Liver (tissue), 3 donors: ENCODE data around the gene METRN.

Source experiments
- ATF3 ChIP-seq: IDR thresholded peaks from 2 replicates; pipeline ENCODE4 v1.6.1; 2016; ENCODE audit warnings: antibody characterized with exemption
- CTCF ChIP-seq: fragments of 150-350 bp; IDR thresholded peaks from 2 replicates; pipeline ENCODE4 v1.5.1; 2017; ENCODE audit warnings: improper control_type of control experiment, low read depth, low read length; ENCODE audit not compliant: missing input control
- HNF4A ChIP-seq, 2 donors: conservative IDR thresholded peaks; 2 replicates each; pipeline ENCODE4 v1.6.1; 2016; ENCODE audit warnings: antibody characterized with exemption in 2 of 2, mild to moderate bottlenecking in 2 of 2
- MAX ChIP-seq: IDR thresholded peaks from 2 replicates; pipeline ENCODE4 v1.6.1; 2016; ENCODE audit warnings: antibody characterized with exemption
- RAD21 ChIP-seq, 2 donors: IDR thresholded peaks; 2 replicates each; pipeline ENCODE4 v1.6.1; 2016; ENCODE audit warnings: antibody characterized with exemption in 2 of 2, mild to moderate bottlenecking in 2 of 2
- TAF1 ChIP-seq: conservative IDR thresholded peaks from 2 replicates; pipeline ENCODE4 v1.6.1; 2016; ENCODE audit warnings: antibody characterized with exemption, mild to moderate bottlenecking
- YY1 ChIP-seq: IDR thresholded peaks from 2 replicates; pipeline ENCODE4 v1.6.1; 2016; ENCODE audit warnings: antibody characterized with exemption, mild to moderate bottlenecking
- donor health status: healthy.
- donor health status: healthy.

GRCh38 chr16:716200-716568 is 1.3 kb downstream of the METRN start:
- TF ChIP-seq RAD21 (IDR thresholded peaks at IDR 0.05) (no peak), ATF3 (no peak), YY1 (no peak), TAF1 (no peak), HNF4A (conservative IDR thresholded peaks at IDR 0.05) (peak; percentile 35 to 38), CTCF (no peak), MAX (no peak)
